Esophagus squamous epithelium (tissue), 4 donors: Measurements from ENCODE around the gene NOL9.

Source experiments
- CTCF ChIP-seq, 6 experiments: fragments of 450-650 bp in 4 of 6; fragments of 200-600 bp in 2 of 6; sonication (generic) in 2 of 6; IDR thresholded peaks; one replicate each; pipeline ENCODE4 v1.5.1; 2016 to 2019; ENCODE audit warnings: antibody characterized with exemption in 6 of 6, mild to moderate bottlenecking in 4 of 6, moderate library complexity in 4 of 6
- POLR2A ChIP-seq, 4 donors: fragments of 450-650 bp; IDR thresholded peaks; one replicate each; pipeline ENCODE4 v1.6.1; 2017; ENCODE audit warnings: antibody characterized with exemption in 4 of 4, mild to moderate bottlenecking in 4 of 4, moderate library complexity in 3 of 4

- no peak for TF ChIP-seq POLR2A (IDR thresholded peaks at IDR 0.05)
- peak in 5 of 6 experiments; percentile 27 to 60 (median 41) for TF ChIP-seq CTCF (IDR thresholded peaks at IDR 0.05)
Measured at GRCh38 chr1:6523566-6523965, 30.7 kb downstream of the NOL9 start.
